Inferior parietal cortex (tissue), 1 donor: ENCODE measurements around the gene MYO7A.
A peak's percentile ranks its signal among the peaks of the same experiment; 100 is the strongest.

ENCODE experiments used
- DNase-seq: peaks from one replicate; pipeline ENCODE4 v3.0.0-alpha.2; 2016; ENCODE audit errors: extremely low spot score

The MYO7A gene

GRCh38 chr11:77184136-77184860, 56.3 kb downstream of the MYO7A start:
- no peak for DNase-seq

- no peak for DNase-seq
Observed at GRCh38 chr11:77186302-77186701, 58.3 kb downstream of the MYO7A start.

GRCh38 chr11:77187111-77187750, 59.2 kb downstream of the MYO7A start:
- DNase-seq: no peak

- peak; percentile 91 for DNase-seq
Observed at GRCh38 chr11:77187776-77188632, 60.0 kb downstream of the MYO7A start.

- DNase-seq: no peak
Observed at GRCh38 chr11:77188633-77189491, 60.8 kb downstream of the MYO7A start.

- no peak for DNase-seq
Observed at GRCh38 chr11:77189588-77190210, 61.7 kb downstream of the MYO7A start.

GRCh38 chr11:77190331-77191075, 62.5 kb downstream of the MYO7A start:
- DNase-seq: no peak

GRCh38 chr11:77191429-77191822, 63.4 kb downstream of the MYO7A start:
- DNase-seq: peak; percentile 40

GRCh38 chr11:77191823-77192495, 63.9 kb downstream of the MYO7A start:
- DNase-seq: no peak

- DNase-seq: no peak
Observed at GRCh38 chr11:77193167-77193566, 65.1 kb downstream of the MYO7A start.

- no peak for DNase-seq
Observed at GRCh38 chr11:77193911-77194830, 66.1 kb downstream of the MYO7A start.

- DNase-seq: no peak
Observed at GRCh38 chr11:77195071-77195755, 67.2 kb downstream of the MYO7A start.

- DNase-seq: no peak
Observed at GRCh38 chr11:77196961-77197360, 68.9 kb downstream of the MYO7A start.

- DNase-seq: no peak
Observed at GRCh38 chr11:77197626-77198320, 69.7 kb downstream of the MYO7A start.

- DNase-seq: no peak
Observed at GRCh38 chr11:77198440-77198849, 70.4 kb downstream of the MYO7A start.

- DNase-seq: no peak
Observed at GRCh38 chr11:77199137-77199745, 71.2 kb downstream of the MYO7A start.
